Adrenal gland (tissue), 12 donors: ENCODE data around the gene BSND. TPM values are rescaled to one million over a fixed set of nuclear protein-coding genes. Genes with fewer than 3 reads are reported as not detected.

Experiments used
- DNase-seq, 7 donors: peaks; one replicate each; pipeline ENCODE4 v3.0.0-alpha.2; 2019 to 2020
- H3K27ac ChIP-seq, 5 donors: fragments of 200-600 bp; sonication (generic) in 4 of 5; 1 replicate in 3 of 5; 2 replicates in 2 of 5; pipeline versions ENCODE4 v1.5.1 to v1.8.0; 2016 to 2020; ENCODE audit warnings: mild to moderate bottlenecking in 1 of 5
- H3K27me3 ChIP-seq: fragments of 200-600 bp; 2 replicates; pipeline ENCODE4 v1.8.0; 2021
- H3K36me3 ChIP-seq, 2 donors: fragments of 200-600 bp; replicated peaks in 1 of 2; 1 replicate in 1 of 2; 2 replicates in 1 of 2; pipeline versions ENCODE4 v1.5.1 to v1.8.0; 2018 to 2022
- H3K4me1 ChIP-seq, 2 donors: fragments of 200-600 bp; replicated peaks in 1 of 2; 1 replicate in 1 of 2; 2 replicates in 1 of 2; pipeline versions ENCODE4 v1.5.1 to v1.8.0; 2018 to 2021
- H3K4me3 ChIP-seq, 4 donors: fragments of 200-600 bp; sonication (generic) in 3 of 4; one replicate each; pipeline ENCODE4 v1.5.1; 2016 to 2018
- H3K9me3 ChIP-seq, 3 donors: fragments of 200-600 bp; sonication (generic) in 1 of 3; replicated peaks in 1 of 3; 1 replicate in 2 of 3; 2 replicates in 1 of 3; pipeline versions ENCODE4 v1.5.1 to v1.8.0; 2016 to 2021
- CTCF ChIP-seq, 6 experiments: fragments of 450-650 bp in 4 of 6; fragments of 200-600 bp in 2 of 6; sonication (generic) in 1 of 6; IDR thresholded peaks; 1 replicate in 5 of 6; 2 replicates in 1 of 6; pipeline versions ENCODE4 v1.5.1 to v1.8.0; 2016 to 2021; ENCODE audit warnings: antibody characterized with exemption in 6 of 6, mild to moderate bottlenecking in 2 of 6, moderate library complexity in 1 of 6
- POLR2A ChIP-seq, 2 donors: fragments of 450-650 bp; IDR thresholded peaks; one replicate each; pipeline ENCODE4 v1.6.1; 2017; ENCODE audit warnings: antibody characterized with exemption in 2 of 2, mild to moderate bottlenecking in 2 of 2, moderate library complexity in 1 of 2
- WGBS, 4 donors: extraction: QIAGEN DNeasy Blood & Tissue Kit in 2 of 4; methylation state at CpG; one replicate each; pipeline versions ENCODE4 v1.1.5 to v1.1.7; 2013 to 2017; 5-methylcytosine and 5-hydroxymethylcytosine counted together
- intact Hi-C, 2 donors: fragments of 100-400 bp; cut with DNase I; formaldehyde crosslinking; loops; one replicate each; pipeline versions ENCODE4 v1.14.1 to v1.15.0; 2022 to 2023
- polyA plus RNA-seq, 3 donors: library from polyadenylated mRNA; stranded (reverse); fragments of 200-250 nt in 2 of 3; fragments of 350-450 nt in 1 of 3; fragmentation: Illumina TruSeq in 1 of 3; extraction: RNeasy Lipid Tissue Mini Kit (QIAGEN cat#74804) in 1 of 3; gene quantifications; one replicate each; pipeline ENCODE4 v1.2.3, GENCODE V29; 2013 to 2014
- total RNA-seq, 9 donors: library from RNA; depleted of rRNA in 4 of 9; stranded (reverse); fragments of >200 nt in 4 of 9; fragments of 120-200 nt in 1 of 9; fragmentation: NEBNext Ultra II Directional in 1 of 9; extraction: Animal tissue kit (Norgen Biotek cat#: 25700) in 1 of 9; gene quantifications; one replicate each; pipeline versions ENCODE4 v1.1.0 to v1.2.4, GENCODE V29; 2013 to 2023
- donor health status: healthy with polysubstance abuse.
- donor health status: Bipolar disorder and iron deficiency.
- donor health status: DM: yes; HTN: yes; CAD: no.
- donor health status: DM: no; HTN: no; CAD: no.
- donor health status: DM: no; HTN: no; CAD: no.
- donor health status: DM: yes; HTN: yes; CAD: no.

BSND gene
- total and polyA plus RNA-seq, 12 donors = 0.04 to 0.44 (median 0.08) TPM; not detected in 9

GRCh38 chr1:55000110-55001085, 1.7 kb downstream of the BSND start:
- peaks cover 16% of the 10 kb centered on the region for H3K27me3 ChIP-seq
- H3K36me3 ChIP-seq = no peaks in the 10 kb centered on the region
- peaks cover 0 to 9% of the 10 kb centered on the region in 2 donors for H3K4me1 ChIP-seq
- 46 to 64% (median 54%) methylated on average over 5 to 8 of the region's 8 CpGs for WGBS, 4 donors
- H3K27ac ChIP-seq = no peak overlapping the region
- DNase-seq = peak in 1 of 7 donors; percentile 35
- H3K4me3 ChIP-seq = no peak overlapping the region
- intact Hi-C loops = no loop called here
- no peaks in the 10 kb centered on the region for H3K9me3 ChIP-seq
- TF ChIP-seq POLR2A (IDR thresholded peaks at IDR 0.05) = no peak
- no peak for TF ChIP-seq CTCF (IDR thresholded peaks at IDR 0.05)

- no peak overlapping the region for H3K4me3 ChIP-seq
- intact Hi-C loops = no loop called here
- H3K27ac ChIP-seq = no peak overlapping the region
- WGBS, 4 donors = 89 to 95% (median 92%) methylated on average over 4 of the region's 4 CpGs
- peaks cover 16% of the 10 kb centered on the region for H3K27me3 ChIP-seq
- TF ChIP-seq CTCF (IDR thresholded peaks at IDR 0.05) = no peak
- no peak for TF ChIP-seq POLR2A (IDR thresholded peaks at IDR 0.05)
- no peak for DNase-seq
- peaks cover 0 to 7% of the 10 kb centered on the region in 2 donors for H3K4me1 ChIP-seq
- no peaks in the 10 kb centered on the region for H3K9me3 ChIP-seq
- no peaks in the 10 kb centered on the region for H3K36me3 ChIP-seq
These were observed 2.6 kb downstream of the BSND start for GRCh38 chr1:55001311-55001710.

- no peak overlapping the region for H3K27ac ChIP-seq
- no peaks in the 10 kb centered on the region for H3K9me3 ChIP-seq
- H3K4me3 ChIP-seq = no peak overlapping the region
- intact Hi-C loops = no loop called here
- no peaks in the 10 kb centered on the region for H3K36me3 ChIP-seq
- peaks cover 4% of the 10 kb centered on the region for H3K27me3 ChIP-seq
- no peaks in the 10 kb centered on the region for H3K4me1 ChIP-seq
- TF ChIP-seq POLR2A (IDR thresholded peaks at IDR 0.05) (no peak), CTCF (IDR thresholded peaks at IDR 0.05) (no peak)
- WGBS, 4 donors = 50 to 71% (median 54%) methylated on average over 2 of the region's 2 CpGs
- DNase-seq = no peak
These were observed 4.0 kb downstream of the BSND start for GRCh38 chr1:55002686-55003085.

GRCh38 chr1:55005351-55006140, 6.8 kb downstream of the BSND start:
- Histone ChIP-seq H3K4me1 (no peaks in the 10 kb centered on the region), H3K27me3 (no peaks in the 10 kb centered on the region), H3K9me3 (no peaks in the 10 kb centered on the region), H3K27ac (no peak overlapping the region), H3K36me3 (no peaks in the 10 kb centered on the region), H3K4me3 (no peak overlapping the region)
- intact Hi-C loops = no loop called here
- DNase-seq = no peak
- WGBS, 4 donors = 85 to 96% (median 89%) methylated on average over 6 to 10 of the region's 10 CpGs
- TF ChIP-seq POLR2A (IDR thresholded peaks at IDR 0.05) (no peak), CTCF (IDR thresholded peaks at IDR 0.05) (no peak)
